Activated CD8-positive, alpha-beta memory T cell treated with anti-CD3 and anti-CD28 coated beads for 1 hour (primary cell): ENCODE results near the gene STAT5B.
"Not testable (repeated sequence)": the region's sequence is repeated elsewhere in the genome, so short reads cannot be mapped to it uniquely, and the experiment has no call there.

ENCODE experiments used
- DNase-seq, 2 donors: peaks; one replicate each; pipeline ENCODE4 v3.0.0-alpha.2; 2020; ENCODE audit warnings: low read depth in 1 of 2; ENCODE audit errors: extremely low read depth in 1 of 2

The STAT5B gene

DNA sequence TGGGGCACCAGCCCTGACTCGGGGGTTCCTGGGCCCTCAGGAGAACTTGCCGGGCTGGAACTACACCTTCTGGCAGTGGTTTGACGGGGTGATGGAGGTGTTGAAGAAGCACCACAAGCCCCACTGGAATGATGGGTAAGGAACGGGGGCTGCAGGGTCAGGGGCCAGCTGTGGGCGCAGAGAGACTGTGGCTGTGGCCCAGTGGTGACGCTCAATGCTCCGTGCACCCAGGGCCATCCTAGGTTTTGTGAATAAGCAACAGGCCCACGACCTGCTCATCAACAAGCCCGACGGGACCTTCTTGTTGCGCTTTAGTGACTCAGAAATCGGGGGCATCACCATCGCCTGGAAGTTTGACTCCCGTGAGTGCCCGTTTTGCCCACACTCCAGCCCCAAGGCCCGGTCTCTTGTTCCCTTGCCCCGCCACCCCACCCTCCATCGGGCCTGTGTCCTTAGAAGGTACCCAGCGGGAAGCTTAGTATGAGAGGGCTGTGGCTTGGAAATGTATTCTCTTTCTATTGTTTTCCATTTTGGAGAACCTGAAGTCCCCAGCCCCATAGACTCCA, 31.3 kb upstream of the STAT5B start:
- no peak for DNase-seq

DNA sequence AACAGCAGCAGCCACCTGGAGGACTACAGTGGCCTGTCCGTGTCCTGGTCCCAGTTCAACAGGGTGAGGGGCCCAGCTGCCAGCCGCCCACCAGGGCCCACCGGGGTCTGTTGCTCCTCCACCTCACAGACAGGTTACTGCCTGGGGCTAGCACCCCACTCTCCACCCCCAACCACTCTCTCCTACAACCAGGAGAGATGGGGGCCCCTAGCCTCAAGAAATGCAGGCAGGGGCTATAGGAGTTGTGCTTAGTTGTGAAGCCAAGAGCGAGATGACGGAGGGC, 30.1 kb upstream of the STAT5B start:
- no peak for DNase-seq

DNA sequence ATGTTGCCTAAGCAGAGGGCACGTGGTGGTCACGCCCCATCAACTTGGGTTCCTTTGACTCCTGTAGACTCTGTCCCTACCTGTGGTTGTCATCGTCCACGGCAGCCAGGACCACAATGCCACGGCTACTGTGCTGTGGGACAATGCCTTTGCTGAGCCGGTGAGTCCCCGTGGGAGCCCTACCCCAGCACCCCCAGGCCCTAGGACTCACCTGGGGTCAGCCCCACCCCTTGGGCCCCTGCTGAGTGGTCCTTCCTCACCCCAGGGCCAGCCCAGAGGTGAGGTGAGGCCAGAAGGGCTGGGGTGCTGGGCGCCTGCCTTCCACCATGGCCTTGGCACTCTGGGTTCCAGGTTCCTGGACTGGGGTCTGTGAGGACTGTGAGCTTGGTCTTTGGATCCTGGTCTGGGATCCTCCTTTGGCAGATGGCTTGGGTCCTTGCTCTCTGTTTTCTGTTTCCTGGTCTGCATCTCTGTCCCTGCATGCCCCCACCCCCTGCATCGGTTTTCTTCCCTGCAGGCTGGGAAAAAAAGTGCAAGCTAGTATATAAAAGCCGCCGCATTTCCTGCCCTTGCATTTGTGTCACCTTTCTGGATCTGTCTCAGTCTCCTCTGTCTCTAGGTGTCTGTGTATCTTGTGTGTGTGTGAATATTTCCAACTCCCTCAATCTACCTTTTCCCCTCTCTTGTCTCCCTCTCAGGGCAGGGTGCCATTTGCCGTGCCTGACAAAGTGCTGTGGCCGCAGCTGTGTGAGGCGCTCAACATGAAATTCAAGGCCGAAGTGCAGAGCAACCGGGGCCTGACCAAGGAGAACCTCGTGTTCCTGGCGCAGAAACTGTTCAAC, 29.6 kb upstream of the STAT5B start:
- DNase-seq: no peak

DNA sequence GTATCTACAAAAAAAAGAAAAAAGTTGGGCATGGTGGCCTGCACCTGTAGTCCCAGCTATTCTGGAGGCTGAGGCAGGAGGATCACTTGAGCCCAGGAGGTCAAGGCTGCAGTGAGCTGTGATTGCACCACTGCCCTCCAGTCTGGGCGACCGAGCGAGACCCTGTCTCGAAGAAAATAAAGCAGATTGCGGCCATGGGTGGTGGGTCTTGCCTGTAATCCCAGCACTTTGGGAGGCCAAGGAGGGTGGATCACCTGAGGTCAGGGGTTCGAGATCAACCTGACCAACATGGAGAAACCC, 28.8 kb upstream of the STAT5B start:
- not testable (repeated sequence) for DNase-seq

DNA sequence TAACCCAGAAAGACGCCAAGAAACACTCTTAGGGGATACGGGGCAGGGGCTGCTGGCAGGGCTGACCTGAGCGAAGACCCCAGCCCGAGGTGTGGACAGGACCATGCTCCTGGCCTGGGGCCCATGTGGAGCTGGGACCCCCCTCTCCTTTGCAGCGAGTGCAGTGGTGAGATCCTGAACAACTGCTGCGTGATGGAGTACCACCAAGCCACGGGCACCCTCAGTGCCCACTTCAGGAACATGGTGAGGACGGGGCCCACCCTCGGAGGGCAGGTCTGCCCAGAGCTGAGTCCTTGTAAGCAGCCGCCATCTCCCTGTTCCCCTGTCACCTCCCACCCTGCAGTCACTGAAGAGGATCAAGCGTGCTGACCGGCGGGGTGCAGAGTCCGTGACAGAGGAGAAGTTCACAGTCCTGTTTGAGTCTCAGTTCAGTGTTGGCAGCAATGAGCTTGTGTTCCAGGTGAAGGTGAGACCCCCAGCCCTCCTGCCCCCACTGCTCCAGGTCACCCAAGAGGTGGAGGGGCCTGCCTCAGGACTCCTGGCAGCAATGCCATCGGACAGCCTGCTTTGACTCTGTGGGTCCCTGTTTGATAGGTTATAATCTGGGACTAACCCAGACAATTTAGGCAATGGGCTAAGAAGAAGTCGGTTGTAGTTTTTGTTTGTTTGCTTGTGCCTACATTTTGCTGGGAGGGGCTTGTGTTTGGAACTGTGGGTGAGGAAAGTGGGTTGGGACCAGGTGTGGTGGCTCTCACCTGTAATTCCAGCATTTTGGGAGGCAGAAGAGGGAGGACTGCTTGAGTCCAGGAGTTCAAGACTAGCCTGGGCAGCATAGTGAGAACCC, 28.2 kb upstream of the STAT5B start:
- DNase-seq: no peak

DNA sequence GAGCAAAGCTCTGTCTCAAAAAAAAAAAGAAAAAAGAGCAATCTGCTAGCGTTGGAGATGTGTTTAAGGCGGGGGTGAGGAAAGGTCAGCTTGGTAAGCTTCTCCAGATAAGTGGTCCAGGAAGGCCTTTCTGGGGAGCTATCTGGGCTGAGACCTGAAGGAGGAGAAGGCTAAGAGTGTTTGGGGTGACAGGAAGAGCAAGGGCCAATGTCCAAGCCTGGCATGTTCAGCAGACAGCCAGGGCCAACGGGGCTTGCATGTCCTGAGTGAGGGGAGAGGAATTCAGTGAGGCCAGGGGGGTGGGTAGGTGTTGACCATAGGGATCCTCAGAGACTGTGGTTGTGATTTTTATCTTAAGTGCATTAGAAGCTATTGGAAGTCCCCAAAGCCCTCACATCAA, 27.5 kb upstream of the STAT5B start:
- DNase-seq: no peak

DNA sequence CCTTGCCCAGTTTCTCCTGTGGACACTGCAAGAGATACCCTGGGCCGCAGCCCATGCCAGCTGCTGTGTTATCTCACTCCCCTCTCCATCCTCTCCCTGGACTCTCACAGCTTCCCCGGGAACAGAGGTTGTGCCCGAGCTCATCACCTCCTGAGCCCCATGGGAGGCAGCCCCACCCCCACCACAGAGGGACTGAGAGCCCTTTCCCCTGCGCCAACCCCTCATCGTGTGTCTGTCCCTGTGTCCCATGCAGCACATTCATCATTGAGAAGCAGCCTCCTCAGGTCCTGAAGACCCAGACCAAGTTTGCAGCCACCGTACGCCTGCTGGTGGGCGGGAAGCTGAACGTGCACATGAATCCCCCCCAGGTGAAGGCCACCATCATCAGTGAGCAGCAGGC, 24.8 kb upstream of the STAT5B start:
- DNase-seq: no peak

DNA sequence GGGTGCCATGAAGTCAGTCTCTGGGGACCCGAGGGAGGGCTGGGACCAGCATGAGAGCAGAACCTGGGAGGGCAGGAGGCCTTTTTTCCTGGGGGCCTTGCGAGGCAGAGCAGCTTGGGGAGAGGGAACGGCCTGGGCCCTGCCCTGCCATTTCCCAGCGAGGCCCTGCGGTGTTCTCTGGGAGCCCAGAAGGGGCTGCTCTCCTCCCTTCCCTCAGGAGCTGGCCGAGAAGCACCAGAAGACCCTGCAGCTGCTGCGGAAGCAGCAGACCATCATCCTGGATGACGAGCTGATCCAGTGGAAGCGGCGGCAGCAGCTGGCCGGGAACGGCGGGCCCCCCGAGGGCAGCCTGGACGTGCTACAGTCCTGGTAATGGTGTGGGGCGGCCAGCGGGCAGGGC, 23.7 kb upstream of the STAT5B start:
- not testable (repeated sequence) for DNase-seq

DNA sequence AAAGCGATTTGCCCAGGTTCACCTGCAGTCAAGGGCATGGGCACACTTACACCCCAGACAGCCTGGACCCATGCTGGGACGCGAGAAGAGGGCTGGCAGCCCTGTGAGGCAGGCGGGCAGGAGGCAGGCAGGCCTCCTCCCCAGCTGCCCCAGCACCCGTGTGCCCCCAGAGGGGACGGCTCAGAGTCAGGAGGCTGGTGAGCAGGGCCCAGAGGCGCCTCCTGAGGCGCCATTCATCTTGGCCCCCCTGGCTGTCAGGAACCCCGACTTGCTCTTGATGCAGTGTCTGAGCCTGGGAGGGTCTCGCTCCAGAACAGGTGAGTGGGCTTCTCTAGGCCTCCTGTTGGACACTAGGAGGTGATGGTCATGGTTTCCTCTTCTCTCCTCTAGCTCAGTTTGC, 23.2 kb upstream of the STAT5B start:
- DNase-seq: not testable (repeated sequence)

DNA sequence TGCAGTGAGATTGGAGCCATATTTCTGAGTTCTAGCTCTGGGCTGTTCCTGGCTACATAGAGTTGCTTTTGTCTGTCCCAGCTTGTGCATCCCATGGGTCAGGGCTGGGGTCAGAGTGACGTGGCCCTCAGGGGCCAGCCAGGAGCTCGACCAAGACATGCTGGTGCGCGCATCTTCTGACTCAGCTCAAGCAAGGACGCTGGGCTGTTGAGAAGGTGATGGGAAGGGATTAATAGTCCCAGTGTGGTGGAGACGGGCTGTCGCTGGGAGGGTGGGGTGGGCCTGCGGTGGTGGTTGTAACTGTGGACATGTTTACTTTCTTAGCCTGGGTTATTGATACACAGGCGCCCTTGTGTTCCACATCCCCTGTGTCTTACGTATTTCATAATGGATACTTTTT, 21.6 kb upstream of the STAT5B start:
- DNase-seq: not testable (repeated sequence)

DNA sequence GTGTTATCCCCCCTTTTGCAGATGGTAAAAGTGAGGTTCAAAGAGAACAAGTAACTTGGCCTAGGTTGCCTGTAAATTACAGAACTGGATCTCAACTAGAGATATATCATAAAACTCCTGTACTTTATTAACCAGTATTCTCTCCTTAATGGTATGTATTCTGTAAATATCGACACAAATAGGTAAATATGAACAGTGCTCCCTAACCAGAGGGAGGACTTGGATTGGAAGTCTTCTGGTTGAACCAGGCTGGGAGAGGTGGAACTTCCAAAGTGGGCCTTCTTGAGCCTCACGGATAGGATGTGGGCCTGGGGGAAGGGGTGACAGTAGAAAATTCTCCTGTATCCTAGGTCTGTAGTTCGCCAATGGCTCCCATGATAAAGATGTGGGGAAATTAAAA, 19.8 kb upstream of the STAT5B start:
- no peak for DNase-seq

DNA sequence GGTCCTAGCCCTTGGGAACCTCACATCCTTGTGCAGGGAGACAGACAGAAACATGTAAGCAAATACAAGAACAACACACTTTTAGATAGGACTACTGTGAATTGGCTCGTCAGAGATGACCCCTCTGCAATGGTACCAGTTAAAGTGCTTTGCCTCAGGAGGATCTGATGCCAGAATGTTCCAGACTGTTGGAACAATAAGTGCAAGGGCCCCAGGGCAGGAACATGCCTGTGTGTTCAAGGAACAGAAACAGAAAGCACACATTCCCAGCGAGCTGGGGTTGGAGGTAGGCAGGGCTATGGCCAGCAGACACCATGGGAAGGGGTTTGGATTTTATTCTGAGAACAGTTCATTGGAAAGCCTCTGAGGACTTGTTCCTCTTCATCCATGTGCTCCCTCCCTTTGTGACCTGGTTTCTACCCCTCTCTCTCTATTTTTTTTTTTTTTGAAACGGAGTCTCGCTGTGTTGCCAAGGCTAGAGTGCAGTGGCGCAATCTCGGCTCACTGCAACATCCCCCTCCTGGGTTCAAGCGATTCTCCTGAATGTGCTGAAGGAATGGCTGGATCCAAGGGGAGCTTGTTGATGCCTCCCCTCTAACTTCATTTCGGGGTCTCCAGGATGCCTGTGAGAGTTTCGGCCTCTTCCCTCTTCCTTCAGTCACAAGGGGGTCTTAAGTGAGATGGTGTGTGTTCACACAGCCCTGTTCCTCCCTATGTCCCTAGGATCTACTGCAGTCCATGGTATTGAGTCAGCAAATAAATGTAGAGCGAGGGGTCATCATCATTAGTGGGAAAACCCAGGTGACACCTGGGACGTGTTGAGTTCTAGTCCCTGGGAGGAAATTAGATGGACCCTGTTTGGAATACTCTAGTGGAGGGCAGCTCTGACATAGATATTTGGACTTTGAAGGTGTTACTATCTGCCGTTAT, 18.5 kb upstream of the STAT5B start:
- no peak for DNase-seq

DNA sequence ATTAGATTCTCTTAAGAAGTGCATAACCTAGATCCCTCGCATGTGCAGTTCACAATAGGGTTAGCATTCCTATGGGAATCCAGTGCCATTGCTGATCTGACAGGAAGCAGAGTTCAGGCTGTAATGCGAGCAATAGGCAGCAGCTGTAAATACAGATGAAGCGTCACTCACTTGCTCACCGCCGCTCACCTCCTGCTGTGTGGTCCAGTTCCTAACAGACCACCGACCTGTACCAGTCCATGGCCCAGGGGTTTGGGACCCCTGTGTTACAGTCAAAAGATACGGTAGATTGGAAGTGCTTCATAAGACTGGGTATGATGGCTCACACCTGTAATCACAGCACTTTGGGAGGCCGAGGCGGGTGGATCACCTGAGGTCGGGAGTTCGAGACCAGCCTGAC, 14.9 kb upstream of the STAT5B start:
- no peak for DNase-seq

DNA sequence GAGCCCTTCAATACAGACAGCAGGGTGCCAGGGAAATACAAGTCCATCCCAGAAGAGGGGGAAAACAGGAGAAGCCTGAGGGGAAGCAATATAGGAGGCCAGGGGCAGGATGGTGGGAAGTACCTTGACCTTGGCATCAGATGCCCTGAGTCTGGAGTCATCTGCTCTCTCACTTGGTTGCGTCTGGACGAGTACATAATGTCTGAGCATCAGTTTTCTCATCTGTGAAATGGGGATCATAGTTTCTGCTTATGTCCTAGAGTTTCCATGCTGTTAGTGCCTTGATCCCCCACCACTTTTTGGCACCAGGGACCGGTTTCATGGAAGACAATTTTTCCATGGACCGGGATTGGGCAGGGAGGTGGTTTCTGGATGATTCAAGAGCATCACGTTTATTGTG, 14.4 kb upstream of the STAT5B start:
- no peak for DNase-seq

DNA sequence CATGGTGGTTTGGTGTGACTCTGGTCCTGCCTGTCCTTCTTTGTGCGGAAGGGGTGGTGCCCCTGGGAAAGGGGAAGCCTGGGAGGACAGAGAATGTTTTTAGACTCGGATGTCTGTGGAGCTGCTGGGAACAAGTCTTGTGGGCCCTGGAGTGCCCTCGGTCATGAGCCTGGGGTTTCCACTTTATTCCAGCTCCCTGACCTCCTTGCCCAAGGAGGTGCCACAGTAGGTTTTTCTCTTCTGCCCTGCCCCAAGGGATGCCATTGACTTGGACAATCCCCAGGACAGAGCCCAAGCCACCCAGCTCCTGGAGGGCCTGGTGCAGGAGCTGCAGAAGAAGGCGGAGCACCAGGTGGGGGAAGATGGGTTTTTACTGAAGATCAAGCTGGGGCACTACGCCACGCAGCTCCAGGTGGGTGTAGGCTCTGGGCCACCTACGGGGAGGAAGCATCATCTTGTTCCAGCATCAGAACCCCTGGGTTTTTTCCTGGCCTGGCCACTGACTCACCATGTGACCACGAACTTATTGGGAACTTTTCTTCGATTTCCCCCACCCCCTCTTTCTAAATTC, 13.5 kb upstream of the STAT5B start:
- DNase-seq: no peak

DNA sequence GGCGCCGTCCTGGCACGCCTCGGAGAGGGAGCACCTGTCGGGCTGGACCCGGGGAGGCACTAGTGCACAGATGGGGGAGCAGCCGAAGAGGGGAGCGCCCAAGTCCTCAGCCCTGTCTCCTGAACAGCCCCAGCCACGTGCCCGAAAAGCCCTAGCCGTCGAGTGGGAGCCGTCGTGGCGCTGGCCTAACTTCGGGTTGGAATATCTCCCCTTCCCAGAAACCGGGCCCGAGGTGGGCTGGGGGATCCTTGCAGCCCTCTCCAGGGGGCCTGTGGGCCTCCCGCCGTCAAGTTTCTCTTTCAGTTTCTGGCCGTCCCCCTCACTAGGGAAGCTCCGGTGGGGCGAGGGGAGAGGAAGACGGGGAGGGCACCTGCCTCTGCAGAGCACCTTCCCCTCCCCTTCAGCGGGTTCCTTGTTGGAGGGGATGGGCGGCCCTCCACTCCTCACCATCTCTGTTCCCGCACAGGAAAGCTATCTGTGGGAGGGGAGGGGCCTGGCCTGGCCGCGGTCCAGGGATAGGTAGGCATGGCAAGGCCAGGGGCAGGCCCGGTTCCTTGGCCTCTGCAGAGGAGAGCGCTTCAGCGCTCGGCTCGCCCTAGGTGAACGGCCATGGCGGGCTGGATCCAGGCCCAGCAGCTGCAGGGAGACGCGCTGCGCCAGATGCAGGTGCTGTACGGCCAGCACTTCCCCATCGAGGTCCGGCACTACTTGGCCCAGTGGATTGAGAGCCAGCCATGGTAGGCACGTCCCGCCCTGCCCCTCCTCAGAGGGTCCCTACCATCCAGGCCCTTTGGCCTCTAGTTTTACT, 12.8 kb upstream of the STAT5B start:
- no peak for DNase-seq

DNA sequence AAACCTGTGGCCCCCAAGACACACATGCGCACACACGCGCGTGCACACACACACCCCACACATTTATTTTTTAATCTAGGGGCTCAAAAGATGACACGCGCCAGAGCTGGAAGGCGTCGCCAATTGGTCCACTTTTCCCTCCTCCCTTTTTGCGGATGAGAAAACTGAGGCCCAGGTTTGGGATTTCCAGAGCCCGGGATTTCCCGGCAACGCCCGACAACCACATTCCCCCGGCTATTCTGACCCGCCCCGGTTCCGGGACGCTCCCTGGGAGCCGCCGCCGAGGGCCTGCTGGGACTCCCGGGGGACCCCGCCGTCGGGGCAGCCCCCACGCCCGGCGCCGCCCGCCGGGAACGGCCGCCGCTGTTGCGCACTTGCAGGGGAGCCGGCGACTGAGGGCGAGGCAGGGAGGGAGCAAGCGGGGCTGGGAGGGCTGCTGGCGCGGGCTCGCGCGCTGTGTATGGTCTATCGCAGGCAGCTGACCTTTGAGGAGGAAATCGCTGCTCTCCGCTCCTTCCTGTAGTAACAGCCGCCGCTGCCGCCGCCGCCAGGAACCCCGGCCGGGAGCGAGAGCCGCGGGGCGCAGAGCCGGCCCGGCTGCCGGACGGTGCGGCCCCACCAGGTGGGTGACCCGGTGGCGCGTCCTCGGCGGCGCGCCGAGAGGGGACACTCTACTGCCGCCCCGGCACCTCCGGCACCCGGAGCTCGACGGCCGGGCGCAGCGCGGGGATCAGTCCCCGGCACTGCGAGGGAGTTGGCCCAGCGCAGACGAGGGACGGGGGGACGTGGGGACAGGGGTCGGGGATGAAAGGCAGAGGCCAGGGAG, 12.0 kb upstream of the STAT5B start, which contains the start of gene STAT5A:
Gene STAT5A, plus strand, starts transcription at position 522 of the 826 bp plus-strand sequence. CDS start 914 bp downstream, outside the sequence.
- DNase-seq: peak in 1 of 2 donors; percentile 62

DNA sequence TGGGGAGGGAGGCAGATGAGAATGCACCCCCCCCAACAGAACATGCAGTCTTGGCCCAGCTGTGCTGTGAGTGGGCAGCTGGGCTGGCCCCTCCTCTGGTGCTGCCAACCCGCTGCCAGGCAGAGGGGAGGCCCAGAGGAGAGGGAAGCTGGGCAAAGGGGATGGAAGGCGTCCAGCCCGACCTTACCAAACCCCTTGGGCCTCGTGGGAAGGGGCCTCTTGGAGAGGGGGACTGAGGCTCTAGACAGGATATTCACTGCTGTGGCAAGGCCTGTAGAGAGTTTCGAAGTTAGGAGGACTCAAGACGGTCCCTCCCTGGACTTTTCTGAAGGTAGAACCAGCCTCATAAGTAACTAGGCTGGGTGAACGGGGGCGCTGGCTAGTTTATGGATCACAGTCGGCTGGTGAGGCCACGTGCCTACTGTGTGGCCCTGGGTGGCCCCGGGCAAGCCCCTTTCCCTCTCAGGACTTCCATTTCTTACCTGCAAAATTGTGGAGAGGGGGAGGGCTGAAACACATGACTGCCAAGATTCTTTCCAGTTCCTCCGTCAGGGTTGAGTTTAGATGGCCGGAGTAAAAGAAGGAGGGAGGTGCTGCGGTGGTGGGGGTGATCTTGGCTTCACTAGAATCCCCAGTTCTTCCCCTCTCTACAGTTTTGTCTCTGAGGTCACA, 11.2 kb upstream of the STAT5B start:
- no peak for DNase-seq
